PC-3 (cell line): Measurements from ENCODE around the gene MYL7.

Source experiments
- EZH2 ChIP-seq: fragments of 300-600 bp; sonication (generic); IDR thresholded peaks from one replicate; pipeline ENCODE4 v1.6.1; 2017; ENCODE audit warnings: antibody characterized with exemption, mild to moderate bottlenecking, low read length; ENCODE audit not compliant: unreplicated experiment
- TF ChIP-seq, protein P1 (sequence below): fragments of 300-600 bp; sonication (generic); conservative IDR thresholded peaks from 2 replicates; pipeline ENCODE4 v1.5.1; 2017; ENCODE audit warnings: antibody characterized with exemption, low read depth, mild to moderate bottlenecking, low read length

DNA sequence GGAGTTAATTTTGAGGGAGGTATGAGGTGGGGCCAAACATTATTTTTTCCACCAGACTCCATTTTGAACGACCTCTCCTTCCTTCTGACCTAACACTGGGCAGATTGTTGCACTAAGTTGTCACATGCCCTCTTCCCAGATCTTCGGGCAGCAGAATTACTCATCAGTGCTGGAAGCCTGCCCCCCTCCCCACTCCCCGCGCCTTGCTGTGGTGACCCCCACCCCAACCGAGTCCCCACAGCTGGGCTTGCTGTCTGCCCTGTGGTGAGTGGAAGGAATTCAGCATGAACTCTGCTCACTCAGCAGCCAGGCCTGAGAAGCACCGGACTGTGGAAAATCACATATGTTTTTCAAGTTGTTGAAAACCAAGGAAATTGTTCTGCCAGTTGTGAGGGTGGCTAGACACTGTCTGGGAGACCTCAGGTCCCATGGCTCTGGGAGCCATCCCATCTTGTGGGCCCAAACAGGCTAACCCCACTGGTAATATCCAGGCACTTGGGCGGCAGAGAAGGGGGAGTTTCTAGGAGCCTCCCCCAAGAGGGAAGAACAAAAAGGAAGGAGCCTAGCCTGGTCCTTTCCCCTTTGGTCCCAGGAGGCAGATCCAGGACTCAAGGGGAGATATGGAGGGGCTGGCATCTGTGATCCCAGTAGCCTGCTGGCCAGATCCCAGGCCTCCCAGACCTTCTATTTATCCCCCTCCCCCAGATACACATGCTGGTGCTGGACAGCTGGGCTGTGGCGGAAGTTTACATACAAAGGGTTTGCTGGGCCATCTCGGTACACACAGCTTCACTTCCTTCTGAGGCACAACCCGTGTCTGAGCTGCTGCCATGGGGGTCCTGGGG is 40.5 kb downstream of the MYL7 start:
- TF ChIP-seq, protein P1, sequence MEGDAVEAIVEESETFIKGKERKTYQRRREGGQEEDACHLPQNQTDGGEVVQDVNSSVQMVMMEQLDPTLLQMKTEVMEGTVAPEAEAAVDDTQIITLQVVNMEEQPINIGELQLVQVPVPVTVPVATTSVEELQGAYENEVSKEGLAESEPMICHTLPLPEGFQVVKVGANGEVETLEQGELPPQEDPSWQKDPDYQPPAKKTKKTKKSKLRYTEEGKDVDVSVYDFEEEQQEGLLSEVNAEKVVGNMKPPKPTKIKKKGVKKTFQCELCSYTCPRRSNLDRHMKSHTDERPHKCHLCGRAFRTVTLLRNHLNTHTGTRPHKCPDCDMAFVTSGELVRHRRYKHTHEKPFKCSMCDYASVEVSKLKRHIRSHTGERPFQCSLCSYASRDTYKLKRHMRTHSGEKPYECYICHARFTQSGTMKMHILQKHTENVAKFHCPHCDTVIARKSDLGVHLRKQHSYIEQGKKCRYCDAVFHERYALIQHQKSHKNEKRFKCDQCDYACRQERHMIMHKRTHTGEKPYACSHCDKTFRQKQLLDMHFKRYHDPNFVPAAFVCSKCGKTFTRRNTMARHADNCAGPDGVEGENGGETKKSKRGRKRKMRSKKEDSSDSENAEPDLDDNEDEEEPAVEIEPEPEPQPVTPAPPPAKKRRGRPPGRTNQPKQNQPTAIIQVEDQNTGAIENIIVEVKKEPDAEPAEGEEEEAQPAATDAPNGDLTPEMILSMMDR = no peak
- no peak for TF ChIP-seq EZH2
